Mesenchymal stem cell (in vitro differentiated cells and primary cell): Measurements from ENCODE around the gene PNPLA2.
A peak's percentile ranks its signal among the peaks of the same experiment; 100 is the strongest.

Experiments used
- DNase-seq: peaks from one replicate; pipeline ENCODE4 v3.0.0-alpha.2; 2013
- H2AFZ ChIP-seq: one replicate; pipeline ENCODE4 v1.6.1; 2013; ENCODE audit warnings: low read depth, mild to moderate bottlenecking, control low read depth, inconsistent platforms, low read length, moderate library complexity
- H2AK5ac ChIP-seq: 2 replicates; pipeline ENCODE4 v1.6.1; 2013; ENCODE audit warnings: low read length, moderate library complexity, mild to moderate bottlenecking, inconsistent platforms; ENCODE audit not compliant: severe bottlenecking
- H2BK120ac ChIP-seq: one replicate; pipeline ENCODE4 v1.6.1; 2013; ENCODE audit warnings: low read depth, mild to moderate bottlenecking, inconsistent platforms, low read length, moderate library complexity
- H2BK12ac ChIP-seq, 2 experiments: one replicate each; pipeline ENCODE4 v1.6.1; 2013; ENCODE audit warnings: inconsistent platforms in 2 of 2, low read length in 2 of 2, mild to moderate bottlenecking in 2 of 2, moderate library complexity in 2 of 2, control low read depth in 1 of 2
- H2BK15ac ChIP-seq: one replicate; pipeline ENCODE4 v1.6.1; 2013; ENCODE audit warnings: mild to moderate bottlenecking, low read depth, inconsistent platforms; ENCODE audit not compliant: poor library complexity, severe bottlenecking
- H2BK5ac ChIP-seq: 2 replicates; pipeline ENCODE4 v1.6.1; 2013; ENCODE audit warnings: low read depth, mild to moderate bottlenecking, low read length, control low read depth, inconsistent platforms; ENCODE audit not compliant: poor library complexity, severe bottlenecking
- H3K14ac ChIP-seq, 2 experiments: one replicate each; pipeline ENCODE4 v1.6.1; 2013; ENCODE audit warnings: inconsistent platforms in 2 of 2, low read length in 2 of 2, control low read depth in 1 of 2, mild to moderate bottlenecking in 1 of 2, moderate library complexity in 1 of 2
- H3K18ac ChIP-seq, 2 experiments: one replicate each; pipeline ENCODE4 v1.6.1; 2013; ENCODE audit warnings: inconsistent platforms in 2 of 2, low read length in 2 of 2, control low read depth in 1 of 2, low read depth in 1 of 2, mild to moderate bottlenecking in 1 of 2
- H3K23ac ChIP-seq, 2 experiments: one replicate each; pipeline ENCODE4 v1.6.1; 2013; ENCODE audit warnings: inconsistent platforms in 2 of 2, low read length in 2 of 2, mild to moderate bottlenecking in 2 of 2, moderate library complexity in 2 of 2, control low read depth in 1 of 2
- H3K27ac ChIP-seq: 2 replicates; pipeline ENCODE4 v1.5.1; 2013; ENCODE audit warnings: mild to moderate bottlenecking, moderate library complexity, low read length, control low read depth, inconsistent platforms; ENCODE audit not compliant: poor library complexity, severe bottlenecking
- H3K27me3 ChIP-seq, 2 experiments: 2 replicates each; pipeline versions ENCODE4 v1.6.1 to v1.7.0; 2013; ENCODE audit warnings: low read length in 2 of 2, mild to moderate bottlenecking in 2 of 2, moderate library complexity in 2 of 2, control low read depth in 1 of 2, inconsistent platforms in 1 of 2; ENCODE audit not compliant: control insufficient read depth in 1 of 2, insufficient read depth in 1 of 2
- H3K36me3 ChIP-seq, 2 experiments: 2 replicates each; pipeline versions ENCODE4 v1.6.1 to v1.7.0; 2013; ENCODE audit warnings: low read length in 2 of 2, control low read depth in 1 of 2, inconsistent platforms in 1 of 2, low read depth in 1 of 2, mild to moderate bottlenecking in 1 of 2; ENCODE audit not compliant: insufficient read depth in 2 of 2, control insufficient read depth in 1 of 2
- H3K4ac ChIP-seq, 2 experiments: one replicate each; pipeline ENCODE4 v1.6.1; 2013; ENCODE audit warnings: inconsistent platforms in 2 of 2, low read length in 2 of 2, mild to moderate bottlenecking in 2 of 2, moderate library complexity in 2 of 2, control low read depth in 1 of 2, low read depth in 1 of 2
- H3K4me1 ChIP-seq: 2 replicates; pipeline ENCODE4 v1.6.1; 2013; ENCODE audit warnings: low read depth, low read length, control low read depth; ENCODE audit not compliant: control insufficient read depth, insufficient read depth
- H3K4me2 ChIP-seq: 2 replicates; pipeline ENCODE4 v1.6.1; 2013; ENCODE audit warnings: low read length, mild to moderate bottlenecking, inconsistent platforms; ENCODE audit not compliant: poor library complexity, severe bottlenecking
- H3K4me3 ChIP-seq, 2 experiments: 2 replicates each; pipeline versions ENCODE4 v1.5.1 to v1.7.0; 2013; ENCODE audit warnings: low read length in 2 of 2, mild to moderate bottlenecking in 2 of 2, control low read depth in 1 of 2, low read depth in 1 of 2; ENCODE audit not compliant: insufficient read depth in 1 of 2
- H3K79me1 ChIP-seq: replicated peaks from 2 replicates; pipeline ENCODE4 v1.6.1; 2013; ENCODE audit warnings: mild to moderate bottlenecking, control low read depth, low read length, inconsistent platforms; ENCODE audit not compliant: poor library complexity, severe bottlenecking
- H3K9ac ChIP-seq: 2 replicates; pipeline ENCODE4 v1.7.0; 2013; ENCODE audit warnings: mild to moderate bottlenecking, low read length, moderate library complexity
- H3K9me3 ChIP-seq: 2 replicates; pipeline ENCODE4 v1.7.0; 2013; ENCODE audit warnings: mild to moderate bottlenecking, low read length; ENCODE audit not compliant: control insufficient read depth
- H4K8ac ChIP-seq: one replicate; pipeline ENCODE4 v1.6.1; 2013; ENCODE audit warnings: inconsistent platforms, mild to moderate bottlenecking, low read length, moderate library complexity
- H4K91ac ChIP-seq: one replicate; pipeline ENCODE4 v1.6.1; 2013; ENCODE audit warnings: mild to moderate bottlenecking, low read length, inconsistent platforms
- WGBS: methylation state at CpG from one replicate; pipeline ENCODE4 v1.1.7; 2013; ENCODE audit warnings: mixed read lengths; 5-methylcytosine and 5-hydroxymethylcytosine counted together

PNPLA2 gene

DNA sequence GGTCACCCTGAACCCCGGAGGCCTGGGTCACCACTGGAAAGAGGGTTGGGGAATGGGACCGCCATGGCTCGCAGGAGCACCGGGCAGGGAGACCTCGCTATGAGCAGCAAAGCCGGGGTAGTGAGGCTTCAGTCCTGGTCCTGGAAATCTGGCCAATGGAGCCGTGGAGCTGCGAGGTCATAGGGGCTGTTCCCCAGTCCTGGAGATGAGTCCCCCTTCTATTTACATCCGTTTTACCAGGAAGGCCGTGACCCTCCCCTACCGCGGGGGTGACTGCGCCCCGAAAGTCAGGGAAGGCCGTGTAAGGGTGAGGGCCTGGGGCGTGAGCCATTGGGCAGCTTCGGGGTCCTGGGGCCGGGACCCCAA is 14.1 kb upstream of the PNPLA2 start:
- peaks cover 31% of the 10 kb centered on the region for H3K79me1 ChIP-seq
- H3K27me3 ChIP-seq, result no peaks in the 10 kb centered on the region
- WGBS, result 31% methylated on average over 16 of the region's 18 CpGs

DNA sequence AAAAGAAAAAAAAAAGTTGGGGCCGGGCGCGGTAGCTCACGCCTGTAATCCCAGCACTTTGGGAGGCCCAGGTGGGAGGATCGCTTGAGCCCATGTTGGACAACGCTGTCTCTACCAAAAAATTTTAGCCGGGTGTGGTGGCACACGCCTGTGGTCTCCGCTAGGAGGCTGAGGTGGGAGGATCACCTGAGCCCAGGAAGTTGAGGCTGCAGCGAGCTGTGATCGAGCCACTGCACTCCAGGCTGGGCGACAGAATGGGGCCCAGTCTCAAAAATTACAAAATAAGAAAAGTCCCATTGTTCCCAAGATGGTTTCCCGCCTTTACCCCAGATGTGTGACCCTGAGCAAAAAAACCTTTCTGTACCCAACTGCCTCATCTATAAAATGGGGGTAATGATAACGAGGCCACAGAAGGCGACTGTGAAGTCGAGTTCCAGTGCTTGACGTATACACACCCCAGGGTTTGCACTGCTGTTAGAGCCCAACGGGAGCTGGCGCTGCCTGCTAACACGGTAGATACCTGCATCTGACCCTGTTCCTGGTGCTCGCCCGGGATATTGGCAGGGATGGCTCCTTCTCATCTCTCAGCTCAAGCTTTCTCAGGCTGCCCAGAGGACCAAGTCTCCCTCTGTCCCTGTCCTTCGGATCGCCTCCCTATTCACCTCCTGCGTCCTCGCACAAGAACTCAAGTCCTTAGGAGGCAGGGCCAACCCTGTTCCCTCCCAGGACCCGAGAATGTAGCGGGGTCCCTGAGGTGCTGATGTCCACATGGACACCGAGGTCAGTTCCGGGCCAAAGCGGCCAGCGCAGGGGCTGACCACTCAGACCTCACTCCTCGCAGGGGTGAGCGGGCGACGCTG is 10.1 kb upstream of the PNPLA2 start:
- peak overlapping the region; percentile 64 for H3K4me2 ChIP-seq

More for the DNA sequence above, 14.1 kb upstream of the PNPLA2 start:
- Histone ChIP-seq H3K14ac (peak overlapping the region in 1 of 2 experiments; percentile 83), H2AFZ (no peak overlapping the region), H2AK5ac (peak overlapping the region; percentile 49), H3K36me3 (peaks cover 40 to 46% of the 10 kb centered on the region in 2 experiments), H3K9ac (peak overlapping the region; percentile 88), H4K91ac (peak overlapping the region; percentile 66), H2BK15ac (peak overlapping the region; percentile 70), H3K9me3 (no peaks in the 10 kb centered on the region), H3K4me3 (peak overlapping the region; percentile 68 to 91), H3K18ac (peak overlapping the region; percentile 63 to 93), H3K4me2 (peak overlapping the region; percentile 90), H3K23ac (peak overlapping the region in 1 of 2 experiments; percentile 97), H2BK5ac (peak overlapping the region; percentile 47), H3K27ac (no peak overlapping the region), H2BK120ac (peak overlapping the region; percentile 67), H3K4ac (peak overlapping the region; percentile 30 to 92), H2BK12ac (peak overlapping the region in 1 of 2 experiments; percentile 57), H4K8ac (peak overlapping the region; percentile 62), H3K4me1 (peaks cover 30% of the 10 kb centered on the region)
- no peak for DNase-seq

DNA sequence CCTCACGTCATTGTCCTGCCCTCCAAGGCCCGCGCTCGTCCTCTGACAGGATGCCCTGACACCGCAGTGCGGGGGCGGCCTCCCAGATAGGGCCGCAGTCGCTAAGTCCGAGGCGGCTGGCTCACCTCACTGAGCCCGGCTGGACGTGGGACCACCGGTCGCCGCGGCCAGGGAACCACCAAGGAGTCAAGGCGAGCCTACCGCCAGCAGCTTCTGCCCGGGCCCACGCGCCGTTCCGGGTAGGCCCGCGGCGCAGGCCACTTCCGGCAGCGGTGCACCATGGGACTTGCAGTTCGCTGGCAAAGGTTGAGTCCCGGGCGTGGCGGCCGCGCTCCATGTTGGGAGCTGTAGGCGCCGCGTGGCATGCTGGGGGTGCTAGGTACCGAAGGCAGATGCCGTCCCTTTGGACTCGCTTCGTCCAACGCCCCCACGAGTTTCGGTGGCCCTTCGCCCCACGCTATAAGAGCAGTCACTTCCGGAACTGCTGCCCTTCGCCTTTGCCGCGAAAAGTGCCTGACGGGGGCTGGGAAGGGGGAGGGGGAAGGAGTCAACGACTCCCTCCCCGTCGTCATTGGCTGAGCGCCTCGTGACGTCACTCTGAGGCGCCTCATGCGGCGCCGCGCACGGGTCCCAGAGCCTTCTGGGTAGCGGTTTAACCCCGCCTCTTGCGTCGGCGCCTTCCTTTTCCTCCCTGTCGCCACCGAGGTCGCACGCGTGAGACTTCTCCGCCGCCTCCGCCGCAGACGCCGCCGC is 9.3 kb upstream of the PNPLA2 start, which contains the start of gene RPLP2:
Gene RPLP2, plus strand, starts transcription at position 681 of the 753 bp plus-strand sequence. CDS start 268 bp downstream, outside the sequence.
- Histone ChIP-seq H3K14ac (peak within 1 kb of the TSS in 1 of 2 experiments; percentile 99), H3K9ac (peak within 1 kb of the TSS; percentile 90), H3K4ac (peak within 1 kb of the TSS; percentile 79 to 92), H2AFZ (peak within 1 kb of the TSS; percentile 84), H2BK120ac (peak within 1 kb of the TSS; percentile 65), H3K23ac (peak within 1 kb of the TSS in 1 of 2 experiments; percentile 86), H2BK5ac (peak within 1 kb of the TSS; percentile 79), H3K27ac (peak within 1 kb of the TSS; percentile 90), H3K79me1 (peaks cover 15% of the 10 kb centered on the region), H3K4me2 (peak within 1 kb of the TSS; percentile 67), H3K4me1 (peaks cover 29% of the 10 kb centered on the region), H3K27me3 (no peaks in the 10 kb centered on the region), H2AK5ac (peak within 1 kb of the TSS; percentile 57), H3K36me3 (peaks cover 30% of the 10 kb centered on the region in 2 experiments), H2BK15ac (peak within 1 kb of the TSS; percentile 12), H3K4me3 (peak within 1 kb of the TSS; percentile 83 to 90), H4K8ac (peak within 1 kb of the TSS; percentile 93), H2BK12ac (peak within 1 kb of the TSS in 1 of 2 experiments; percentile 60), H3K9me3 (no peaks in the 10 kb centered on the region), H4K91ac (peak within 1 kb of the TSS; percentile 96), H3K18ac (peak within 1 kb of the TSS; percentile 94 to 97)
- DNase-seq, result peak; percentile 98
- under 1% methylated on average over 69 of the region's 81 CpGs for WGBS

More for the DNA sequence above, 10.1 kb upstream of the PNPLA2 start:
- Histone ChIP-seq H2AFZ (peak overlapping the region; percentile 84), H3K18ac (peak overlapping the region; percentile 94 to 97), H3K36me3 (peaks cover 26 to 30% of the 10 kb centered on the region in 2 experiments), H4K91ac (peak overlapping the region; percentile 91), H3K9me3 (no peaks in the 10 kb centered on the region), H3K27ac (peak overlapping the region; percentile 77), H2BK120ac (no peak overlapping the region), H2AK5ac (peak overlapping the region; percentile 12), H2BK5ac (peak overlapping the region; percentile 70), H3K4ac (peak overlapping the region; percentile 36 to 92), H3K27me3 (no peaks in the 10 kb centered on the region), H2BK12ac (peak overlapping the region in 1 of 2 experiments; percentile 60), H3K23ac (peak overlapping the region in 1 of 2 experiments; percentile 57), H3K9ac (peak overlapping the region; percentile 90), H2BK15ac (no peak overlapping the region), H3K14ac (peak overlapping the region in 1 of 2 experiments; percentile 99), H3K4me1 (peaks cover 37% of the 10 kb centered on the region), H4K8ac (peak overlapping the region; percentile 93), H3K79me1 (peaks cover 20% of the 10 kb centered on the region), H3K4me3 (peak overlapping the region; percentile 83)
- 37% methylated on average over 34 of the region's 36 CpGs for WGBS
- DNase-seq, result no peak
